GM18519 (cell line): Measurements from ENCODE around the gene SELENOM.

ENCODE experiments used
- ATAC-seq: cut with Tn5 transposase; IDR thresholded peaks from one replicate; pipeline ENCODE4 v1.9.1; 2021; ENCODE audit warnings: mild to moderate bottlenecking, moderate library complexity; ENCODE audit not compliant: unreplicated experiment, low FRiP score

Gene SELENOM

GRCh38 chr22:31093086-31093850, 14.1 kb downstream of the SELENOM start:
- no peak for ATAC-seq

GRCh38 chr22:31092161-31092560, 15.2 kb downstream of the SELENOM start:
- ATAC-seq: no peak

- ATAC-seq: no peak
These were observed 16.0 kb downstream of the SELENOM start for GRCh38 chr22:31091106-31091975.

GRCh38 chr22:31090217-31091085, 16.9 kb downstream of the SELENOM start:
- no peak for ATAC-seq

- no peak for ATAC-seq
These were observed 17.9 kb downstream of the SELENOM start for GRCh38 chr22:31089160-31090100.

GRCh38 chr22:31088233-31088986, 19.0 kb downstream of the SELENOM start:
- ATAC-seq: no peak

GRCh38 chr22:31087744-31088215, 19.6 kb downstream of the SELENOM start:
- no peak for ATAC-seq

- ATAC-seq: no peak
These were observed 20.6 kb downstream of the SELENOM start for GRCh38 chr22:31086703-31087330.

- ATAC-seq: no peak
These were observed 21.4 kb downstream of the SELENOM start for GRCh38 chr22:31085928-31086327.

- no peak for ATAC-seq
These were observed 21.9 kb downstream of the SELENOM start for GRCh38 chr22:31085493-31085824.

GRCh38 chr22:31084811-31085492, 22.4 kb downstream of the SELENOM start:
- no peak for ATAC-seq

GRCh38 chr22:31083923-31084810, 23.2 kb downstream of the SELENOM start:
- ATAC-seq: no peak

GRCh38 chr22:31083377-31083768, 24.0 kb downstream of the SELENOM start:
- no peak for ATAC-seq

GRCh38 chr22:31082606-31083376, 24.6 kb downstream of the SELENOM start:
- ATAC-seq: no peak

GRCh38 chr22:31081963-31082605, 25.3 kb downstream of the SELENOM start:
- ATAC-seq: no peak
